ENCODE data around the gene TOR1AIP1.
"Not testable (repeated sequence)": the region's sequence is repeated elsewhere in the genome, so short reads cannot be mapped to it uniquely, and the experiment has no call there.

Gene TOR1AIP1

GRCh38 chr1:179938752-179939151, 56.7 kb downstream of the TOR1AIP1 start:
- DNase-seq, result no peak

DNA sequence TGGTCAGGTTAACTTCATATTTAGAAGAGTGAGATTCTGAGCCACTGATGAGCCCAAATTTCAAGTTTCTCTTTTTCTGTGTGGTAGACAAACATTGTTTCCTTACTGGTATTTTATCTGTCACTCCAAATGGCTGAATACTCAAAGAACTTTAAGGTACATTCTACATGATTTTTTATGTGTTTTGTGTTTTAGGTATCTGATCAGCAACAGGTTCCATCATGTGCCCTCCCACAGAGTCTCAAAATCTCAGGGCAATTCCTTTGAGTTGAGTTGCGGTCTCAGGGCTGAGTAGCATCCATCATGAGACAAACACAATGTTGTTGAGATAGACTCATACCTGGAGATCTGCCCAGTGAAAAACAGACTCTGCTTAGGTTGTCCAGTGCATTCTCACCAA, 57.9 kb downstream of the TOR1AIP1 start:
- DNase-seq, result no peak

DNA sequence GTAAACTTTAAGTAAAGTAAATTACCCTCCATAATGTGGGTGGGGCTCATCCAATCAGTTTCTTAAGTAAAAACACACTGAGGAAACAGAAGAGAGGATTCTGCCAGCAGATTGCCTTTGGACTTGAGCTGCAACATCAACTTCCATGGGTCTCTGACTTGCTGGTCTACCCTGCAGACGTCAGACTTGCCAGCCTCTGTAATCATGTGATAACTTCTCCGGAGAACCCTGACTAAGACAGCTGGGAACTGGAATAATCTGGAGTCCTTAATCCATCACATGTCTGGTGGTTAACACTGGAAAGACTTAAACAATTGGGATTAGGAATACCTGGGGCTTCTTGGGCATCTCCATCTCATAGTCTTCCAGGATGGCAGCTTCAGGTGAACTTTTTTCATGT, 59.4 kb downstream of the TOR1AIP1 start:
- no peak for DNase-seq

GRCh38 chr1:179950651-179951050, 68.6 kb downstream of the TOR1AIP1 start:
- no peak for DNase-seq

GRCh38 chr1:179951383-179952144, 69.5 kb downstream of the TOR1AIP1 start:
- DNase-seq, result no peak

DNA sequence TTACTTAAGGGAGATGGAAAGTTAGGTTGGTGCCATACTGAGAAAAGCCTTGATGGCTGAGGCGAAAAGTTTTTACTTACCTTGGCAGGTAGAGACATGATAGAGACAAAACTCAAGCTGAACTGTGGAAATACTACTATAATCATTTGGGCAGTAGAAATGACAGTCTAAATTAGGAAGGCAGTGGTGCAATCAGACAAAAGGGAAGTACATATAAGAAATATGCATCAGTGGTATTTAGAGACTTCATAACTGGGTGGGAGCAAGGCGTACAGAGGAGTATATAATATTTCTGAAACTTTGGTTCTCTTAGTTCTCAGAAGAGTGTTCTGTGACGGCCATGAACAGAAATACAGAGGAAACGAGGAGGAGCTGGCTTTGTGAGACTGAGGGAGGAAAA, 70.1 kb downstream of the TOR1AIP1 start:
- no peak for DNase-seq

- peak; percentile 68 for DNase-seq
These were observed 71.9 kb downstream of the TOR1AIP1 start for GRCh38 chr1:179953974-179954492.

- peak; percentile 100 for DNase-seq
These were observed 72.6 kb downstream of the TOR1AIP1 start, which contains the start of gene CEP350 for GRCh38 chr1:179954493-179955286. Gene CEP350 (plus strand): TSS chr1:179954810. CDS start chr1:179986182, 31,372 bp downstream.

GRCh38 chr1:179955287-179955680, 73.2 kb downstream of the TOR1AIP1 start:
- DNase-seq, result no peak

GRCh38 chr1:179955731-179956130, 73.6 kb downstream of the TOR1AIP1 start:
- DNase-seq, result no peak

- DNase-seq, result no peak
These were observed 76.3 kb downstream of the TOR1AIP1 start for GRCh38 chr1:179958359-179958758.

DNA sequence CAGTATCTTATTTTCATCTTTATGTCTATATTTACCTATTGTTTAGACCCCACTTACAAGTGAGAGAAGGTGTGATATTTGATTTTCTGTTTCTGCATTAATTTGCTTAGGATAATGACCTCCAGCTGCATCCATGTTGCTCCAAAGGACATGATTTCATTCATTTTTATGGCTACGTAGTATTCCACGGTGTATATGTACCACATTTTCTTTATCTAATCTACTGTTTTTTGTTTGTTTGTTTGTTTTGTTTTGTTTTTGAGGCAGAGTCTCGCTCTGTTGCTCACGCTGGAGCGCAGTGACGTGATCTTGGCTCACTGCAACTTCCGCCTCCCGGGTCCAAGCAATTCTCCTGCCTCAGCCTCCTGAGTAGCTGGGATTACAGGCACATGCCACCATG, 80.1 kb downstream of the TOR1AIP1 start:
- DNase-seq, result not testable (repeated sequence)

DNA sequence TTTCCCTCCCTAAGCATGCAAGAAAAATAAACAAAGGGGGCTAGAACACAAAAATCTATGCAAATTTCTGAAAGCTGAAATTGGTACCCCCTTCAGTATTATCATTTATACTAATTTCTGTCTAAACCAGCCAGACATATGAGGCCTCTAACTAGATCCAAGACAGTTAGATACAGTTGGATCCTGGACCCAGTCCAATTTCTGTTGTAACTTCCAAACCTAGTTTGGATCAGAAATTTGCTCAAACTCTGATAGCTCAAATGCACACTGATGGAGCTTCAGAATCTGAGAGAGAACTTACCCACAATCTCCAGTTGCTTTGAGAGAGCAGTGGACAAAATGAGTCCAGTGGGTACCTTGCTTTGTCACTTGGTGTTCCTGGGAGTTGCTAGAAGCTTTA, 84.5 kb downstream of the TOR1AIP1 start:
- DNase-seq, result no peak

GRCh38 chr1:179968284-179968993, 86.4 kb downstream of the TOR1AIP1 start:
- no peak for DNase-seq

DNA sequence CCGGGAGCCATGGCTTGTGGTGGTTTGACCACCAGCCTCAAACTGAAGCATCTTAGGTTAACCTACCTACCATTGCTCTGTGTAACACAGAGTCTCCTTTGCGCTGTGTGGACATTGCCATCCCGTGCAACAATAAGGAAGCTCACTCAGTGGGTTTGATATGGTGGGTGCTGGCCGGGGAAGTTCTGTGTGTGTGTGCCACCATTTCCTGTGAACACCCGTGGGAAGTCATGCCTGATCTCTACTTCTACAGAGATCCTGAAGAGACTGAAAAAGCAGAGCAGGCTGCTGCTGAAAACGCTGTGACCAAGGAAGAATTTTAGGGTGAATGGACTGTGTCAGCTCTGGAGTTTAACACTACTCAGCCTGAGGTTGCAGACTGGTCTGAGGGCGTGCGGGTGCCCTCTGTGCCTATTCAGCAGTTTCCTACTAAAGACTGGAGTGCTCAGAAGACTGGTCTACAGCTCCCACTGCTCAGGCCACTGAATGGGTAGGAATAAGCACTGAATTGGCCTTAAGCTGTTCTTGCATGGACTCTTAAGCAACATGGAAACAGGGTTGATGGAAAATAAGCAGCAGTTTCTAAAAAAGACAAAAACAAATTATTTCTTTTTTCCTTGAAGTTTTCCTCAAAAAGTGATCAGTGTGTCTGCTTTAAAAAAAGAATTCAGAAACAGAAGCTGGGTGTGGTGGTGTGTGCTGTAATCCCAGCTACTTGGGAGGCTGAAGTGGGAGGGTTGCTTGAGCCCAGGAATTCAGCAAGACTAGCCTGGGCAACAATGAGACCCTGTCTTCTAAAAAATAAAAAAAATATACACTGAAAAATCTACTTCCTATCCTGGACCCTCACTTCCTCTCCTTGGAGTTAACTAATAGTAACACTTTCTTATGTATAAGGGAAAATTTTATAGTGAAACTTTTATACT, 87.2 kb downstream of the TOR1AIP1 start:
- peak; percentile 58 for DNase-seq
